Ishikawa (cell line): Measurements from ENCODE around the gene TMA16.

Source experiments
- CEBPB ChIP-seq: IDR thresholded peaks from 2 replicates; pipeline ENCODE4 v1.6.1; 2012
- CREB1 ChIP-seq: IDR thresholded peaks from 2 replicates; pipeline ENCODE4 v1.6.1; 2012; ENCODE audit warnings: low read depth
- EGR1 ChIP-seq: IDR thresholded peaks from 2 replicates; pipeline ENCODE4 v1.6.1; 2012
- EP300 ChIP-seq: IDR thresholded peaks from 2 replicates; pipeline ENCODE4 v1.6.1; 2012; ENCODE audit warnings: borderline replicate concordance
- FOXM1 ChIP-seq: IDR thresholded peaks from 2 replicates; pipeline ENCODE4 v1.6.1; 2012; ENCODE audit warnings: low read depth, borderline replicate concordance
- NFIC ChIP-seq: IDR thresholded peaks from 2 replicates; pipeline ENCODE4 v1.6.1; 2012
- RAD21 ChIP-seq: IDR thresholded peaks from 2 replicates; pipeline ENCODE4 v1.6.1; 2012; ENCODE audit warnings: low read depth
- TAF1 ChIP-seq: IDR thresholded peaks from 2 replicates; pipeline ENCODE4 v1.6.1; 2012; ENCODE audit warnings: low read depth, mild to moderate bottlenecking
- TCF12 ChIP-seq: IDR thresholded peaks from 2 replicates; pipeline ENCODE4 v1.6.1; 2012; ENCODE audit warnings: low read depth
- TEAD4 ChIP-seq: IDR thresholded peaks from 2 replicates; pipeline ENCODE4 v1.6.1; 2012
- YY1 ChIP-seq: IDR thresholded peaks from 2 replicates; pipeline ENCODE4 v1.6.1; 2012; ENCODE audit warnings: low read depth
- ZBTB7A ChIP-seq: IDR thresholded peaks from 2 replicates; pipeline ENCODE4 v1.6.1; 2012; ENCODE audit warnings: low read depth
- TF ChIP-seq, protein P1 (sequence below): IDR thresholded peaks from 2 replicates; pipeline ENCODE4 v1.6.1; 2012; ENCODE audit warnings: low read depth, mild to moderate bottlenecking
- TF ChIP-seq, protein P2 (sequence below): IDR thresholded peaks from 2 replicates; pipeline ENCODE4 v1.6.1; 2012
- TF ChIP-seq, protein P3 (sequence below): IDR thresholded peaks from 2 replicates; pipeline ENCODE4 v1.6.1; 2012

Gene TMA16

DNA sequence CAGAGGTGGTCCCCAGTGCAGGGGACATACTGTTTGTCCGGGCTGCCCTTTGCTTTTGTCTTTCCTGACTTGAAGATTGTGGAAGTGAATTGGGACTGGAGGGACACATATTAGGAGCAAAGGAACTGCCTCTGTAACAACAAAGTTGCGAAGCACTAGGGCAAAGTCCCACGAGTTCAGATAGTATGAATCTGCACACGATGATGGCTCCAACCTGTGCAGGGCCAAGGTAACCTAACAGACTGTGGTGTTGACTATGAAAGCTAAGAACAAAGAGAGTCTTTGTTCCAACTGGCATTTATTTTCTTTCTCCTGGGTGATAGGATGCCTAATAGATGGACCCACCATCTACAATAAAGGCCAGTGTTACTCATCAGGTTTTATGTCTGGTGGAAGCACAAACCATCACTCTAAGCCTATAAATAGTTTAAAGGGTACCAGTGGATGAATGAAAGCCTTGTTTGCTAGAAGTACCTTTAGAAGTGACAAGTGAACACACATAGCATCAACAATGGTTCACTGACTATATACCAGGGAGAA lies 71.8 kb downstream of the TMA16 start:
- TF ChIP-seq CEBPB: no peak
- TF ChIP-seq FOXM1: no peak
- TF ChIP-seq NFIC: no peak
- no peak for TF ChIP-seq TEAD4
- TF ChIP-seq YY1: no peak
- TF ChIP-seq, protein P1, sequence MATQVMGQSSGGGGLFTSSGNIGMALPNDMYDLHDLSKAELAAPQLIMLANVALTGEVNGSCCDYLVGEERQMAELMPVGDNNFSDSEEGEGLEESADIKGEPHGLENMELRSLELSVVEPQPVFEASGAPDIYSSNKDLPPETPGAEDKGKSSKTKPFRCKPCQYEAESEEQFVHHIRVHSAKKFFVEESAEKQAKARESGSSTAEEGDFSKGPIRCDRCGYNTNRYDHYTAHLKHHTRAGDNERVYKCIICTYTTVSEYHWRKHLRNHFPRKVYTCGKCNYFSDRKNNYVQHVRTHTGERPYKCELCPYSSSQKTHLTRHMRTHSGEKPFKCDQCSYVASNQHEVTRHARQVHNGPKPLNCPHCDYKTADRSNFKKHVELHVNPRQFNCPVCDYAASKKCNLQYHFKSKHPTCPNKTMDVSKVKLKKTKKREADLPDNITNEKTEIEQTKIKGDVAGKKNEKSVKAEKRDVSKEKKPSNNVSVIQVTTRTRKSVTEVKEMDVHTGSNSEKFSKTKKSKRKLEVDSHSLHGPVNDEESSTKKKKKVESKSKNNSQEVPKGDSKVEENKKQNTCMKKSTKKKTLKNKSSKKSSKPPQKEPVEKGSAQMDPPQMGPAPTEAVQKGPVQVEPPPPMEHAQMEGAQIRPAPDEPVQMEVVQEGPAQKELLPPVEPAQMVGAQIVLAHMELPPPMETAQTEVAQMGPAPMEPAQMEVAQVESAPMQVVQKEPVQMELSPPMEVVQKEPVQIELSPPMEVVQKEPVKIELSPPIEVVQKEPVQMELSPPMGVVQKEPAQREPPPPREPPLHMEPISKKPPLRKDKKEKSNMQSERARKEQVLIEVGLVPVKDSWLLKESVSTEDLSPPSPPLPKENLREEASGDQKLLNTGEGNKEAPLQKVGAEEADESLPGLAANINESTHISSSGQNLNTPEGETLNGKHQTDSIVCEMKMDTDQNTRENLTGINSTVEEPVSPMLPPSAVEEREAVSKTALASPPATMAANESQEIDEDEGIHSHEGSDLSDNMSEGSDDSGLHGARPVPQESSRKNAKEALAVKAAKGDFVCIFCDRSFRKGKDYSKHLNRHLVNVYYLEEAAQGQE: no peak
- TF ChIP-seq, protein P2, sequence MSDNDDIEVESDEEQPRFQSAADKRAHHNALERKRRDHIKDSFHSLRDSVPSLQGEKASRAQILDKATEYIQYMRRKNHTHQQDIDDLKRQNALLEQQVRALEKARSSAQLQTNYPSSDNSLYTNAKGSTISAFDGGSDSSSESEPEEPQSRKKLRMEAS: no peak
- TF ChIP-seq TAF1: no peak
- TF ChIP-seq ZBTB7A: no peak
- no peak for TF ChIP-seq EP300
- no peak for TF ChIP-seq EGR1
- no peak for TF ChIP-seq CREB1
- TF ChIP-seq, protein P3, sequence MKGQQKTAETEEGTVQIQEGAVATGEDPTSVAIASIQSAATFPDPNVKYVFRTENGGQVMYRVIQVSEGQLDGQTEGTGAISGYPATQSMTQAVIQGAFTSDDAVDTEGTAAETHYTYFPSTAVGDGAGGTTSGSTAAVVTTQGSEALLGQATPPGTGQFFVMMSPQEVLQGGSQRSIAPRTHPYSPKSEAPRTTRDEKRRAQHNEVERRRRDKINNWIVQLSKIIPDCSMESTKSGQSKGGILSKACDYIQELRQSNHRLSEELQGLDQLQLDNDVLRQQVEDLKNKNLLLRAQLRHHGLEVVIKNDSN: no peak
- TF ChIP-seq TCF12: no peak
- TF ChIP-seq RAD21: no peak

- TF ChIP-seq CEBPB: no peak
- TF ChIP-seq, protein P2: no peak
Measured at GRCh38 chr4:163568843-163569242, 74.4 kb downstream of the TMA16 start.
